Suprapubic skin (tissue), 4 donors: ENCODE results near the gene DND1. TPM values are rescaled to one million over a fixed set of nuclear protein-coding genes. Genes with fewer than 3 reads are reported as not detected.
A peak's percentile ranks its signal among the peaks of the same experiment; 100 is the strongest.
"Not testable (repeated sequence)": the region's sequence is repeated elsewhere in the genome, so short reads cannot be mapped to it uniquely, and the experiment has no call there.

Source experiments
- DNase-seq, 2 donors: peaks; one replicate each; pipeline ENCODE4 v3.0.0-alpha.2; 2019; ENCODE audit warnings: low spot score in 2 of 2
- H3K27ac ChIP-seq: fragments of 200-600 bp; sonication (generic); one replicate; pipeline ENCODE4 v1.5.1; 2019
- H3K27me3 ChIP-seq: fragments of 200-600 bp; sonication (generic); one replicate; pipeline ENCODE4 v1.5.1; 2019
- H3K36me3 ChIP-seq: fragments of 200-600 bp; sonication (generic); one replicate; pipeline ENCODE4 v1.5.1; 2019
- H3K4me1 ChIP-seq: fragments of 200-600 bp; sonication (generic); one replicate; pipeline ENCODE4 v1.5.1; 2019
- H3K4me3 ChIP-seq: fragments of 200-600 bp; sonication (generic); one replicate; pipeline ENCODE4 v1.5.1; 2019; ENCODE audit warnings: mild to moderate bottlenecking
- H3K9me3 ChIP-seq: fragments of 200-600 bp; sonication (generic); one replicate; pipeline ENCODE4 v1.5.1; 2019
- EP300 ChIP-seq: sonication (generic); formaldehyde crosslinking; IDR thresholded peaks from one replicate; pipeline ENCODE4 v1.6.1; 2017; ENCODE audit warnings: antibody characterized with exemption
- POLR2A ChIP-seq, 2 donors: fragments of 450-650 bp; IDR thresholded peaks; one replicate each; pipeline ENCODE4 v1.6.1; 2017; ENCODE audit warnings: antibody characterized with exemption in 2 of 2, mild to moderate bottlenecking in 2 of 2, moderate library complexity in 2 of 2
- POLR2AphosphoS5 ChIP-seq, 3 donors: sonication (generic); formaldehyde crosslinking; IDR thresholded peaks; one replicate each; pipeline ENCODE4 v1.6.1; 2017; ENCODE audit warnings: antibody characterized with exemption in 3 of 3
- WGBS: methylation state at CpG from one replicate; pipeline ENCODE4 v1.1.5; 2018; 5-methylcytosine and 5-hydroxymethylcytosine counted together
- total RNA-seq, 4 donors: library from RNA; depleted of rRNA; stranded (reverse); fragments of >200 nt; gene quantifications; one replicate each; pipeline ENCODE4 v1.1.0, GENCODE V29; 2016
- TF ChIP-seq, protein P1 (sequence below), 2 donors: fragments of 200-600 bp in 1 of 2; fragments of 450-650 bp in 1 of 2; sonication (generic) in 1 of 2; IDR thresholded peaks; one replicate each; pipeline ENCODE4 v1.5.1; 2016 to 2019; ENCODE audit warnings: antibody characterized with exemption in 2 of 2, mild to moderate bottlenecking in 1 of 2, moderate library complexity in 1 of 2

The DND1 gene
- total RNA-seq, 4 donors from 2014 or later = 0.98 to 3.5 (median 2.6) TPM

- no peaks in the 10 kb centered on the region for H3K9me3 ChIP-seq
These were observed 1.3 kb upstream of the DND1 start for GRCh38 chr5:140674629-140675028.

GRCh38 chr5:140674211-140674610 lies 835 bp upstream of the DND1 start:
- no peak for TF ChIP-seq EP300
- TF ChIP-seq POLR2A (IDR thresholded peaks at IDR 0.05) = no peak
- TF ChIP-seq, protein P1, sequence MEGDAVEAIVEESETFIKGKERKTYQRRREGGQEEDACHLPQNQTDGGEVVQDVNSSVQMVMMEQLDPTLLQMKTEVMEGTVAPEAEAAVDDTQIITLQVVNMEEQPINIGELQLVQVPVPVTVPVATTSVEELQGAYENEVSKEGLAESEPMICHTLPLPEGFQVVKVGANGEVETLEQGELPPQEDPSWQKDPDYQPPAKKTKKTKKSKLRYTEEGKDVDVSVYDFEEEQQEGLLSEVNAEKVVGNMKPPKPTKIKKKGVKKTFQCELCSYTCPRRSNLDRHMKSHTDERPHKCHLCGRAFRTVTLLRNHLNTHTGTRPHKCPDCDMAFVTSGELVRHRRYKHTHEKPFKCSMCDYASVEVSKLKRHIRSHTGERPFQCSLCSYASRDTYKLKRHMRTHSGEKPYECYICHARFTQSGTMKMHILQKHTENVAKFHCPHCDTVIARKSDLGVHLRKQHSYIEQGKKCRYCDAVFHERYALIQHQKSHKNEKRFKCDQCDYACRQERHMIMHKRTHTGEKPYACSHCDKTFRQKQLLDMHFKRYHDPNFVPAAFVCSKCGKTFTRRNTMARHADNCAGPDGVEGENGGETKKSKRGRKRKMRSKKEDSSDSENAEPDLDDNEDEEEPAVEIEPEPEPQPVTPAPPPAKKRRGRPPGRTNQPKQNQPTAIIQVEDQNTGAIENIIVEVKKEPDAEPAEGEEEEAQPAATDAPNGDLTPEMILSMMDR (IDR thresholded peaks at IDR 0.05) = no peak
- no peak for TF ChIP-seq POLR2AphosphoS5 (IDR thresholded peaks at IDR 0.05)
- Histone ChIP-seq H3K4me1 (peaks cover 8% of the 10 kb centered on the region), H3K4me3 (no peak overlapping the region), H3K27me3 (no peaks in the 10 kb centered on the region), H3K36me3 (peaks cover 90% of the 10 kb centered on the region), H3K27ac (no peak overlapping the region), H3K9me3 (no peaks in the 10 kb centered on the region)
- DNase-seq = no peak
- WGBS = 93% methylated on average over 2 of the region's 2 CpGs

More at GRCh38 chr5:140674629-140675028, 1.3 kb upstream of the DND1 start:
- WGBS = 91% methylated on average over 4 of the region's 4 CpGs
- DNase-seq = no peak
- Histone ChIP-seq H3K27ac (no peak overlapping the region), H3K4me1 (peaks cover 8% of the 10 kb centered on the region), H3K27me3 (no peaks in the 10 kb centered on the region), H3K4me3 (no peak overlapping the region), H3K36me3 (peaks cover 90% of the 10 kb centered on the region)
- TF ChIP-seq, protein P1 (IDR thresholded peaks at IDR 0.05) = no peak
- no peak for TF ChIP-seq POLR2A (IDR thresholded peaks at IDR 0.05)
- TF ChIP-seq EP300 = no peak

- Histone ChIP-seq H3K4me1 (peaks cover 8% of the 10 kb centered on the region), H3K4me3 (peak overlapping the region; percentile 14), H3K27me3 (no peaks in the 10 kb centered on the region), H3K9me3 (no peaks in the 10 kb centered on the region), H3K27ac (no peak overlapping the region), H3K36me3 (peaks cover 94% of the 10 kb centered on the region)
- DNase-seq = no peak
- 44% methylated on average over 63 of the region's 70 CpGs for WGBS
- TF ChIP-seq, protein P1 (IDR thresholded peaks at IDR 0.05) = no peak
- TF ChIP-seq EP300 (no peak), POLR2A (IDR thresholded peaks at IDR 0.05) (no peak), POLR2AphosphoS5 (IDR thresholded peaks at IDR 0.05) (no peak)
These were observed 755 bp downstream of the DND1 start for GRCh38 chr5:140672455-140673186.

- Histone ChIP-seq H3K27me3 (no peaks in the 10 kb centered on the region), H3K4me3 (no peak overlapping the region), H3K36me3 (peaks cover 91% of the 10 kb centered on the region), H3K27ac (no peak overlapping the region), H3K9me3 (no peaks in the 10 kb centered on the region), H3K4me1 (peaks cover 14% of the 10 kb centered on the region)
- TF ChIP-seq, protein P1 (IDR thresholded peaks at IDR 0.05) = no peak
- TF ChIP-seq POLR2A (IDR thresholded peaks at IDR 0.05) (no peak), POLR2AphosphoS5 (IDR thresholded peaks at IDR 0.05) (no peak), EP300 (no peak)
- no peak for DNase-seq
- WGBS = 89% methylated on average over 1 of the region's 7 CpGs
These were observed 1.8 kb downstream of the DND1 start for GRCh38 chr5:140671472-140672125.

- Histone ChIP-seq H3K36me3 (peaks cover 85% of the 10 kb centered on the region), H3K4me1 (peaks cover 19% of the 10 kb centered on the region)
- H3K27ac ChIP-seq, DNase-seq, H3K9me3 ChIP-seq, H3K27me3 ChIP-seq, H3K4me3 ChIP-seq: not testable (repeated sequence)
- WGBS = 85% methylated on average over 3 of the region's 4 CpGs
These were observed 2.3 kb downstream of the DND1 start for GRCh38 chr5:140671035-140671434.
